ENCODE results near the gene ARSA.

- TF ChIP-seq POLR2AphosphoS5 (IDR thresholded peaks at IDR 0.05; ENCODE audit: low read depth, low read length), result no peak
- no peak for TF ChIP-seq POLR2A (IDR thresholded peaks at IDR 0.05; ENCODE audit: low read depth, low read length)
- TF ChIP-seq PAX5 (IDR thresholded peaks at IDR 0.05; ENCODE audit: insufficient read depth, low read length, severe bottlenecking), result no peak
Measured at GRCh38 chr22:50581031-50581949, 46.7 kb downstream of the ARSA start.

Data from GM12891 (cell line).